Fibroblast of pulmonary artery (primary cell): ENCODE data around the gene DMD.

ENCODE experiments used
- DNase-seq: peaks from one replicate; pipeline ENCODE4 v3.0.0-alpha.2; 2010; ENCODE audit warnings: low read depth
- H3K4me3 ChIP-seq: replicated peaks from 2 replicates; pipeline ENCODE4 v1.5.1; 2011; ENCODE audit warnings: low read depth, mild to moderate bottlenecking, control low read depth, low read length, moderate library complexity
- CTCF ChIP-seq: IDR thresholded peaks from 2 replicates; pipeline ENCODE4 v1.5.1; 2011; ENCODE audit warnings: mild to moderate bottlenecking, control low read depth, low read length, inconsistent platforms; ENCODE audit errors: missing control alignments

Gene DMD

GRCh38 chrX:31222946-31223345 lies 1988.4 kb downstream of the DMD start:
- DNase-seq, result no peak
- H3K4me3 ChIP-seq, result no peak overlapping the region
- no peak for TF ChIP-seq CTCF

DNA sequence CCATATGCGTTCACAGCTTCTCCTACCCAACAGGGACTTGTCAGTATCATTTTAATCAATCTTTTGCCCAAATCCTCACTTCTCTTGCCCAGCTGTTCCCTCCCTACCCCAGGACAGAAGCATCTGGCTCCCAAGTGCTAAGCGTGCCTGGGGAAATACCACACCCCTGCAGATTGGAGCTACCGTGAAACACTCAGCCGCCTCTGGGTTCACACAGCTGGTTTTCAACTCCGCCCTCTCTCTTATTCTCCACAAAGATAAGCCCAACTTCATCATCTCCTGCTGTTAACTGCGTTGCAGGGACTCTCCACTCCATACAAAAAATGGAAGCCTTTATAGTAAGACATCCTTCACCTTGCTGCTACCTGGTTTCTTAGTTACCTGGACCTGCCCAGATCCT lies 1992.2 kb downstream of the DMD start:
- no peak for TF ChIP-seq CTCF
- DNase-seq, result no peak
- no peak overlapping the region for H3K4me3 ChIP-seq

GRCh38 chrX:31217084-31217483 lies 1994.3 kb downstream of the DMD start:
- DNase-seq, result no peak
- H3K4me3 ChIP-seq, result no peak overlapping the region
- no peak for TF ChIP-seq CTCF

- DNase-seq, result no peak
- TF ChIP-seq CTCF, result no peak
Observed at GRCh38 chrX:31215277-31215815, 1996.0 kb downstream of the DMD start.

GRCh38 chrX:31213941-31214340 lies 1997.4 kb downstream of the DMD start:
- DNase-seq, result peak; percentile 34
- no peak overlapping the region for H3K4me3 ChIP-seq
- TF ChIP-seq CTCF, result peak; percentile 57

More at GRCh38 chrX:31215277-31215815, 1996.0 kb downstream of the DMD start:
- H3K4me3 ChIP-seq, result no peak overlapping the region

DNA sequence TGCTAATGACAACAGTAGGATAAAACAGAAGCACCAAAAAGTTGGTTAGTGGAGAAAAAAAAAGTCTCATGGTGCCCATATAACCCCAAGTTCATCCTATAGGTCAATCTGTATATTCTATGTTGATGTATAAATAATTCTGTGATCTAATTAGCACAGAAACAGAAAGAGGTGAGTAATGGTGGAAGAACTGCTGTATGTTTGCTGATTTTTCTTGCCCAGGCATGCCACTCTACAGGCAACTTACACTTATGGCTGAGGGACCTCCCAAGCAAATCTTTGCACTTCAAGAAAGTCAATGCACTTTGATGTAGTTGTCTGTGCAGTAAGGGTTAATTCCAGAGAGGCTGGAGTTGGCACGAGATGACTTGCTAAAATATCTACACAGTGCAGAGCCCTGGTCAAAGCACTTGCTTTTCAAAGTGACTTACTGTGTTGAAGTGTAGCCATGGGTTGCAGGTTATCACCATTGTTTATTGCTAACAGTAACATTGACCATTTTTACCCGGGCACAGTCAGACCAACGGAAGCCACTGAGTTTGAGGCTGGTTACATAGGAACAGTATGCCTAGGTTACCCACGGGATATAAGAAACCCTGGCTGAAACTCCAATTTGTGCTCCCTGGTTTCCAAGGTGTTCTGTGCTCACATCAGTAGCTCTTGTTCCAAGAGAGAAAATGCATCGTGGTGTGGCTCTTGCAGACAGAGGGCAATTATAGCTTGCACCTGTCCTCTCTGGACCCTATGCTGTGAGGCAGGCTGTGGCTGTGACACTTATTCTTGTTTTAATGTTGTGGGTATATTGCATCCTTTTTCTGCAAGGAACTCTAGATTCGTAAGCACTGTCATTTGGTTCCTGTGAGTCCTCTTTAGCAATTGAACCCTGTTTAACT lies 1998.2 kb downstream of the DMD start:
- TF ChIP-seq CTCF, result no peak

More for the DNA sequence above, 1998.2 kb downstream of the DMD start:
- DNase-seq, result no peak
- no peak overlapping the region for H3K4me3 ChIP-seq
